Heart left ventricle (tissue), 13 donors: ENCODE results near the gene ACKR1.

Source experiments
- CTCF ChIP-seq, 12 donors: fragments of 200-600 bp; sonication (generic) in 4 of 12; IDR thresholded peaks; one replicate each; pipeline versions ENCODE4 v1.5.0 to v1.8.0; 2018 to 2022; ENCODE audit warnings: antibody characterized with exemption in 12 of 12, mild to moderate bottlenecking in 5 of 12
- POLR2A ChIP-seq, 2 donors: fragments of 450-650 bp; IDR thresholded peaks; one replicate each; pipeline ENCODE4 v1.6.1; 2017; ENCODE audit warnings: antibody characterized with exemption in 2 of 2, mild to moderate bottlenecking in 2 of 2, moderate library complexity in 2 of 2
- donor health status: ischemic (EF 13 %, LVEDD 7.1; RV severe dilation, severe dysfunction).
- donor health status: DM: no; HTN: yes; CAD: no.
- donor health status: DM: no; HTN: no; CAD: no.
- donor health status: ischemic (EF 25% LVEDD 6.9; RV normal size, moderate dysfunction).
- donor health status: ischemic (EF 25% LVEDD 5.7; RV mildly dilated, moderate dysfunction).
- donor health status: ischemic (EF 35%, LVEDD 5.7; RV mildly dilated, moderate dysfunction).
- donor health status: nonischemic (EF 11% LVEDD 7.7; RV severe dilation, severe dysfunction).
- donor health status: DM: yes; HTN: yes; CAD: no.
- donor health status: PGD.
- donor health status: ischemic (EF 29% LVEDD 5.4; RV normal size, mild dysfunction).
- donor health status: nonischemic (EF 23%, LVEDD 6.1; RV moderate dilation, normal function).

- TF ChIP-seq POLR2A (IDR thresholded peaks at IDR 0.05) (no peak), CTCF (IDR thresholded peaks at IDR 0.05) (no peak)
Measured at GRCh38 chr1:159163614-159164228, 41.0 kb upstream of the ACKR1 start.
